SU-DHL-6 (cell line): ENCODE results near the gene TMEM94.

Experiments used
- H2AFZ ChIP-seq: fragments of 200-600 bp; sonication (generic); 2 replicates; pipeline ENCODE4 v1.6.1; 2014; ENCODE audit warnings: low read depth, mild to moderate bottlenecking, moderate library complexity, mixed read lengths, antibody characterized with exemption, low read length; ENCODE audit not compliant: severe bottlenecking
- H3F3A ChIP-seq: fragments of 200-600 bp; shearing (Covaris generic); 2 replicates; pipeline ENCODE4 v1.6.0; 2016; ENCODE audit warnings: antibody characterized with exemption, mild to moderate bottlenecking; ENCODE audit not compliant: insufficient read depth
- H3K27ac ChIP-seq: fragments of 200-600 bp; sonication (generic); 2 replicates; pipeline ENCODE4 v1.5.1; 2016; ENCODE audit warnings: low read depth, mild to moderate bottlenecking, low read length, moderate library complexity, mixed read lengths
- H3K27me3 ChIP-seq: fragments of 200-600 bp; sonication (generic), shearing (Covaris generic); 2 replicates; pipeline ENCODE4 v1.6.0; 2014; ENCODE audit warnings: mild to moderate bottlenecking, low read length
- H3K36me3 ChIP-seq: fragments of 200-600 bp; sonication (generic); 2 replicates; pipeline ENCODE4 v1.6.1; 2014; ENCODE audit warnings: mild to moderate bottlenecking, low read length, mixed read lengths
- H3K4me2 ChIP-seq: fragments of 300-600, 200-600 bp; shearing (Covaris generic), sonication (generic); 2 replicates; pipeline ENCODE4 v1.6.0; 2014; ENCODE audit warnings: low read length, low read depth, mild to moderate bottlenecking; ENCODE audit not compliant: poor library complexity, severe bottlenecking
- H3K4me3 ChIP-seq: fragments of 200-600 bp; sonication (generic); 2 replicates; pipeline ENCODE4 v1.5.1; 2014; ENCODE audit warnings: antibody characterized with exemption, low read length, mild to moderate bottlenecking, mixed read lengths; ENCODE audit not compliant: insufficient read depth, poor library complexity, severe bottlenecking
- H3K79me2 ChIP-seq: fragments of 200-600 bp; sonication (generic); 2 replicates; pipeline ENCODE4 v1.6.1; 2014; ENCODE audit warnings: mild to moderate bottlenecking, low read length, moderate library complexity; ENCODE audit not compliant: insufficient read depth
- H3K9ac ChIP-seq: fragments of 200-600 bp; sonication (generic); 2 replicates; pipeline ENCODE4 v1.7.0; 2014; ENCODE audit warnings: mild to moderate bottlenecking, low read length
- H3K9me2 ChIP-seq: fragments of 200-600 bp; sonication (generic); replicated peaks from 2 replicates; pipeline ENCODE4 v1.6.1; 2014; ENCODE audit warnings: low read length; ENCODE audit not compliant: insufficient read depth
- H3K9me3 ChIP-seq: fragments of 200-600 bp; sonication (generic); 2 replicates; pipeline ENCODE4 v1.6.1; 2014; ENCODE audit warnings: low read length, mixed read lengths; ENCODE audit not compliant: insufficient read depth
- H4K20me1 ChIP-seq: fragments of 200-600 bp; sonication (generic); 2 replicates; pipeline ENCODE4 v1.6.1; 2014; ENCODE audit warnings: low read depth, mild to moderate bottlenecking, antibody characterized with exemption, low read length, moderate library complexity, mixed read lengths
- CTCF ChIP-seq: fragments of 200-600 bp; sonication (generic); IDR thresholded peaks from one replicate; pipeline ENCODE4 v1.5.1; 2017; ENCODE audit warnings: antibody characterized with exemption, mild to moderate bottlenecking, low read length, moderate library complexity; ENCODE audit not compliant: insufficient read depth, poor library complexity, severe bottlenecking
- EZH2phosphoT487 ChIP-seq: fragments of 200-600 bp; sonication (generic), shearing (Covaris generic); conservative IDR thresholded peaks from 2 replicates; pipeline ENCODE4 v1.6.1; 2018; ENCODE audit warnings: mild to moderate bottlenecking, antibody characterized with exemption, low read length, moderate library complexity, mixed read lengths

TMEM94 gene

DNA sequence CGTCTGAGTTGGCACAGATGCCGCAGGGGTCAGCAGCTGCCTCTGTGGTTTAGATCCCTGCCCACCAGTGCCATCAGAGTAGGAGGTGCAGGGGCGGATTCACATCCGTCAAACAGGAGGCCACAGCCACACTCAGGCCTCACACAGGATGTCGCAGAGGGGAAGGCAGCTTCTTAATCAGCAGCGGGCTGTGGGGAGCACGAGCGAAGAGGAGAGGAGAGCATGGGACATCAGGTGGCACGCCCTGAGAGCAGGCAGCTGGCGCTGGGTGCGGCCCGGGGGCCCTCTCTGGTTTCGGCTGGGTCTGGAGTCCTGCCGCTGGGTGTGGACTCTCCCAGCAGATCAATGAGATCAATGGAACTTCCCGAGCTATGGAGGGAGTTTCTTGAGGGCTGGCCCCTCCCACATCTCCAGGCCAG, 78.7 kb downstream of the TMEM94 start:
- Histone ChIP-seq H3K36me3 (no peaks in the 10 kb centered on the region), H3K27me3 (no peaks in the 10 kb centered on the region), H3K27ac (no peak overlapping the region)

DNA sequence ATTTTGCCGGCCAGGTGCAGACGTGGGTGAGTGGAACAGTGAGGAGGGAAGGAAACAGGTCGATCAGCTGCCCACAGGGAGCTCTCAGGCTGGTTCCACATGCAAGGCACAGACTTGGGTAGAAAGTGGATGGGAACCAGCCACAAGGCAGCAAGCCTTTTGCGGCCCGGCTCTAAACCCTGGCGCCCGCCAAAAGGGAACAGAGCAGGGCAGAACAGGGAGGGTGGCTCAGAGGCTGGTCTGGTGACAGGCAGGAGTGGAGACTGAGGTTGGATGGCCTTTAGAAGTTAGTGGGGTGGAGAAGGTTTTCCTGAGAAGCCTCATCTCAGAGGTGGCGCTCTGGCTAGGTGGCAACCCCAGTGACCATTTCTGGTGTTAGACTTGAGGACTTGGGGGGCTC, 79.4 kb downstream of the TMEM94 start:
- H3F3A ChIP-seq: no peaks in the 10 kb centered on the region

More for the DNA sequence above, 78.7 kb downstream of the TMEM94 start:
- no peak for TF ChIP-seq EZH2phosphoT487
- no peak for TF ChIP-seq CTCF
- Histone ChIP-seq H3K9ac (no peak overlapping the region), H3K9me3 (no peaks in the 10 kb centered on the region), H3F3A (no peaks in the 10 kb centered on the region), H2AFZ (no peak overlapping the region), H3K79me2 (no peaks in the 10 kb centered on the region), H3K4me2 (no peak overlapping the region), H4K20me1 (no peaks in the 10 kb centered on the region), H3K4me3 (no peak overlapping the region), H3K9me2 (no peaks in the 10 kb centered on the region)

DNA sequence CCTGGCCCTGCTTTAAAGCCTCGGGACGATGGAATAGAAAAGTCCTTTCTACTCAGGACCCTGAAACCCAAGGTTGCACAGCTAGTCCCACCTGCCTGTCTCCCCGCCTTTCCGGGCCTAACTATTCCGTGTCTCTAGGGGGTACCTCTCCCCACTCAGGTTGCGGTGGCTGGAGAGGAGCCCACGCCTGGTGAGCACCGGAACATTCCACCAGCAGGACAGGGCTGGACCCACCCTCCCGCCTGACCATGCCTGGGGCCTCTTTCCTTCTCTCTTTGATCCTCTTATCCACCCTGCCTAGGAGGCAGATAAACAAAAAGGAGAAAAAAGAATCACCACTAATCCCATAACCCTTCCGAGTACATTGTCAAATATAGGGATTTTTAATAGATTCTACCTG, 79.9 kb downstream of the TMEM94 start:
- Histone ChIP-seq H3K9ac (no peak overlapping the region), H3K9me2 (no peaks in the 10 kb centered on the region), H2AFZ (no peak overlapping the region), H3K4me3 (no peak overlapping the region), H3K79me2 (no peaks in the 10 kb centered on the region), H3F3A (no peaks in the 10 kb centered on the region), H3K9me3 (no peaks in the 10 kb centered on the region), H3K36me3 (no peaks in the 10 kb centered on the region), H3K27me3 (no peaks in the 10 kb centered on the region), H3K27ac (no peak overlapping the region), H4K20me1 (no peaks in the 10 kb centered on the region), H3K4me2 (no peak overlapping the region)
- TF ChIP-seq EZH2phosphoT487 (no peak), CTCF (no peak)

More for the DNA sequence above, 79.4 kb downstream of the TMEM94 start:
- Histone ChIP-seq H3K79me2 (no peaks in the 10 kb centered on the region), H3K9me3 (no peaks in the 10 kb centered on the region), H3K4me2 (no peak overlapping the region), H3K27ac (no peak overlapping the region), H3K4me3 (no peak overlapping the region), H3K9ac (no peak overlapping the region), H3K27me3 (no peaks in the 10 kb centered on the region), H3K9me2 (no peaks in the 10 kb centered on the region), H4K20me1 (no peaks in the 10 kb centered on the region), H2AFZ (no peak overlapping the region), H3K36me3 (no peaks in the 10 kb centered on the region)
- TF ChIP-seq EZH2phosphoT487 (no peak), CTCF (no peak)
